Measurements from ENCODE around the gene THADA. TPM values are rescaled to one million over a fixed set of nuclear protein-coding genes. Genes with fewer than 3 reads are reported as not detected.

Gene THADA
- total RNA-seq, 6 donors from 2014 or later = 23.6 to 57.5 (median 37.3) TPM

DNA sequence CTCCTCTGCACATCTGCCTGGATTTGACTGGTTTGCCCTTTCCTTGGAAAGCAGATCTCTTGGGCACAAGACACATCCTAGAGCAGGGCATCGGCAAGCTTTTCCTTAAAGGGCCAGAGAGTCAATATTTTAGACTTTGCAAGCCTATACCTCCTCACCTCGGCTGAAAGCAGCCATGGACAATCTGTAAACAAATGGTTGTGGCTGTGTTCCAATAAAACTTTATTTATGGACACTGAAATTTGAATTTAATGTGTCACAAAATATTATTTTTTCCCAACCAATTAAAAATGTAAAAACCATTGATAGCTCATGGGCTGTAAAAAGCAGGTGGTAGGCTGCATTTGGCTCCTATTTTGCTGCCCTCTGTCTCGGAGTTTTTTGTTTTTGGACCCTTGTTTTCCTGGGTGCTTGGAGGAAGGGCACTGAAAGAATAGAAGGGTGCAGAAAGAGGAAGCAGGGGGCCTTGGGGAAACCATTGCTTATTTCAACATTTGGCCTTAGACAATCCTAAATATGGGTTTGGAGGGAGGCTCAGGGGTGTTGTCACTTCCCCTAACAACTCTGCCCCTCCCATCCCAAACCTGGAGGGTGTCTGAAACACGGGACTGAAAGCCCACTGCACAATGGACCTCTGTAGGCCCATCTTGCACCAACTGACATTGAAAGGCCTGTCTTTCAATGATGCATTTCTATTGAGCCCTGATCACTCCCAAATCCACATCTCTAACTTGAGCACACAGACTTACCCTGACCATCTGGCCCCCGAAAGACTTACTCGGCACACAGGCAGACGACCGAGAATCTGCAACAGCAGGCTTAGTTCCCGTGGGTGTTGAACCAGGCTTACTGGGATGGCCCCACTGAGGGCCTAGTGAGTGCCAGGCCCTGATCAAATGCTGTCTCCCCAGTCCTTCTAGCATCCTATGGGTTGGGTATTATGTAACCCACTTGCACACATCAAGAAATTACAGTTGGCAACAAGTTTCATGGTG, 362.3 kb downstream of the THADA start:
- Histone ChIP-seq H3K4me1 (peaks cover 8 to 22% (median 18%) of the 10 kb centered on the region in 4 donors), H3K36me3 (peaks cover 0 to 14% (median 5%) of the 10 kb centered on the region in 4 donors), H3K4me3 (no peak overlapping the region), H3K9me3 (no peaks in the 10 kb centered on the region), H3K27me3 (no peaks in the 10 kb centered on the region), H3K27ac (peak overlapping the region in 3 of 4 donors; percentile 16 to 70 (median 37))
- ATAC-seq (ENCODE audit: low FRiP score in 2 of 2) = peak in 1 of 2 donors; percentile 45
- TF ChIP-seq, protein P1, sequence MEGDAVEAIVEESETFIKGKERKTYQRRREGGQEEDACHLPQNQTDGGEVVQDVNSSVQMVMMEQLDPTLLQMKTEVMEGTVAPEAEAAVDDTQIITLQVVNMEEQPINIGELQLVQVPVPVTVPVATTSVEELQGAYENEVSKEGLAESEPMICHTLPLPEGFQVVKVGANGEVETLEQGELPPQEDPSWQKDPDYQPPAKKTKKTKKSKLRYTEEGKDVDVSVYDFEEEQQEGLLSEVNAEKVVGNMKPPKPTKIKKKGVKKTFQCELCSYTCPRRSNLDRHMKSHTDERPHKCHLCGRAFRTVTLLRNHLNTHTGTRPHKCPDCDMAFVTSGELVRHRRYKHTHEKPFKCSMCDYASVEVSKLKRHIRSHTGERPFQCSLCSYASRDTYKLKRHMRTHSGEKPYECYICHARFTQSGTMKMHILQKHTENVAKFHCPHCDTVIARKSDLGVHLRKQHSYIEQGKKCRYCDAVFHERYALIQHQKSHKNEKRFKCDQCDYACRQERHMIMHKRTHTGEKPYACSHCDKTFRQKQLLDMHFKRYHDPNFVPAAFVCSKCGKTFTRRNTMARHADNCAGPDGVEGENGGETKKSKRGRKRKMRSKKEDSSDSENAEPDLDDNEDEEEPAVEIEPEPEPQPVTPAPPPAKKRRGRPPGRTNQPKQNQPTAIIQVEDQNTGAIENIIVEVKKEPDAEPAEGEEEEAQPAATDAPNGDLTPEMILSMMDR (IDR thresholded peaks at IDR 0.05) = no peak
- TF ChIP-seq POLR2AphosphoS5 (IDR thresholded peaks at IDR 0.05) (no peak), POLR2A (IDR thresholded peaks at IDR 0.05) (no peak), EP300 (IDR thresholded peaks at IDR 0.05) (no peak)
- DNase-seq = peak in 1 of 2 donors; percentile 52
- 69 to 70% methylated on average over 7 to 9 of the region's 9 CpGs for WGBS, 2 donors

DNA sequence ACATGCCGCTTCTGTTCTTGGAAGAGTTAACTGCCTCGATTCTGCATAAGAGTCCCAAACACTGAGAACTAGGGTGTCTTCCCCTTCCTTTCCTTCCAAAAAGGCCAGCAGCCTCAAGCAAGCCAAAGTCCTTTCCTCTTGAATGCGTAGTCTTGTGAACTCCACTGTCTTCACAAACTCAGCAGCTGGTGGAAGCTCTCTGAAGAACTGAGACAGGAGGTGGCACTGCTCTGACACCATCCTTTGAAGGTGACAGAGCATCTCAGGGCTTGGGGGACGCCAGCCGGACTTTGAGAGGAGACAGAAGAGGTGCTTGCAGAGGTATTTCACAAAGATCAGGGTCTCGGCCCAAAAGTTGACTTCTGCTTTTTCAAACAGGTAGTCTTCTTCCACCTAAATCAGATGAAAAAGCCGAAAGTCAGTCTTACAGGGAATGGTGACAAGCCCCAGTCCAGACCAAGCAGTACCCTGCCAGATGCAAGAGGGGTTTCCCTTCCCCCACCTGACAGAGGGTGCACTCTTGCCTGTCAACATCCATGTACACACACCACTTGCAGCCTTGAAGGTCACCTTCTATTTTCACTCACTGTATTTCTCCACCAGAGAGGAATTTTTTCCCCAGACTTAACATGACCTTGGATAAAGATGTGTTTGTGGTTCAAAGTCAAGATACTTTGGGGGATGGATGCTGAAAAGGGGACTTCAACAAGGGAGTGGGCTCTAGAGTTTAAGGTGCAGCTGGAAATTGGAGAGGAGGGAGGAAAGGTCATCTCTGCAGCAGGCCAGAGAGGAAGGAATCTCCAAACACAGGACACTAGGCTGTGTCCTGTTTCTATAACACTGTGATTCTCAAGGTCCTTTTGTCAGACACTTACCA, 364.6 kb downstream of the THADA start:
- H3K36me3 ChIP-seq = peaks cover 0 to 14% (median 5%) of the 10 kb centered on the region in 4 donors
- H3K27me3 ChIP-seq = peaks cover 0 to 3% (median 0%) of the 10 kb centered on the region in 4 donors
- peaks cover 15 to 35% (median 24%) of the 10 kb centered on the region in 4 donors for H3K4me1 ChIP-seq
- no peak overlapping the region for H3K4me3 ChIP-seq
- peak overlapping the region in 2 of 4 donors; percentile 5 to 14 for H3K27ac ChIP-seq
- WGBS, 2 donors = 90 to 92% methylated on average over 7 of the region's 7 CpGs
- DNase-seq (no peak), ATAC-seq (ENCODE audit: low FRiP score in 2 of 2) (no peak)
- no peaks in the 10 kb centered on the region for H3K9me3 ChIP-seq
- TF ChIP-seq, protein P1 (IDR thresholded peaks at IDR 0.05) = no peak
- TF ChIP-seq POLR2AphosphoS5 (IDR thresholded peaks at IDR 0.05) (no peak), POLR2A (IDR thresholded peaks at IDR 0.05) (no peak), EP300 (IDR thresholded peaks at IDR 0.05) (no peak)

DNA sequence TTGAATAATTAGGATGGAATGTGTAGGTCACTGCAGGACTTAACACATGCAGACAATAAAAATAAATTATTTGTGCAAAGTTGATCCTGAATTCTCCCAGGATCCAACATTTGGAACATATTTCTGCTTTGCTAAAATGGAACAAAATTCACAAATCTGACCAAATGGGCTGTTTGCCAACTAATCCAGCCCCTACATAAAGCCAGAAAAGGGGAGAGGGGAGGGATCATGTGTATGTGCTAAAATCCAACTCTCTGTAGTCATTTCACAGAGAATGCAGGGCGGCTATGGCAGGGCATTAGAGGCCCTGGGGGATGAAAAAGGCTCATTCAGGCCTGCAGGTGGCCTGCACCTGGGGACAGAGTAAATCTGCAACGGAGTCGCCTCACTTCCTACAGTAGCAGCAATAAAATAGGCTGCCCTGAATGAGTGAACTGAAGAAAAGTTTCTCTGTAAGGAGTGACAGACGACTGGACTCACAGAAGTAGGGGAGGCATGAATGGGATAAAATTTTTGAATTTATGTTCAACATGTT, 365.4 kb downstream of the THADA start:
- no peak for DNase-seq
- 87 to 90% methylated on average over 4 of the region's 4 CpGs for WGBS, 2 donors

More for the DNA sequence above, 365.4 kb downstream of the THADA start:
- Histone ChIP-seq H3K9me3 (no peaks in the 10 kb centered on the region), H3K27ac (peak overlapping the region in 2 of 4 donors; percentile 5 to 15), H3K4me1 (peaks cover 15 to 35% (median 24%) of the 10 kb centered on the region in 4 donors), H3K27me3 (peaks cover 0 to 3% (median 0%) of the 10 kb centered on the region in 4 donors), H3K4me3 (no peak overlapping the region), H3K36me3 (peaks cover 0 to 14% (median 6%) of the 10 kb centered on the region in 4 donors)
- ATAC-seq (ENCODE audit: low FRiP score in 2 of 2) = no peak
- TF ChIP-seq POLR2AphosphoS5 (IDR thresholded peaks at IDR 0.05) = no peak
- no peak for TF ChIP-seq EP300 (IDR thresholded peaks at IDR 0.05)
- TF ChIP-seq POLR2A (IDR thresholded peaks at IDR 0.05) = no peak
- TF ChIP-seq, protein P1 (IDR thresholded peaks at IDR 0.05) = no peak

Measured in upper lobe of left lung (tissue), 6 donors.